Esophagus squamous epithelium (tissue), 4 donors: ENCODE data around the gene PSMA7.

Experiments used
- POLR2A ChIP-seq, 4 donors: fragments of 450-650 bp; IDR thresholded peaks; one replicate each; pipeline ENCODE4 v1.6.1; 2017; ENCODE audit warnings: antibody characterized with exemption in 4 of 4, mild to moderate bottlenecking in 4 of 4, moderate library complexity in 3 of 4
- TF ChIP-seq, protein P1 (sequence below), 6 experiments: fragments of 450-650 bp in 4 of 6; fragments of 200-600 bp in 2 of 6; sonication (generic) in 2 of 6; IDR thresholded peaks; one replicate each; pipeline ENCODE4 v1.5.1; 2016 to 2019; ENCODE audit warnings: antibody characterized with exemption in 6 of 6, mild to moderate bottlenecking in 4 of 6, moderate library complexity in 4 of 6

- TF ChIP-seq, protein P1, sequence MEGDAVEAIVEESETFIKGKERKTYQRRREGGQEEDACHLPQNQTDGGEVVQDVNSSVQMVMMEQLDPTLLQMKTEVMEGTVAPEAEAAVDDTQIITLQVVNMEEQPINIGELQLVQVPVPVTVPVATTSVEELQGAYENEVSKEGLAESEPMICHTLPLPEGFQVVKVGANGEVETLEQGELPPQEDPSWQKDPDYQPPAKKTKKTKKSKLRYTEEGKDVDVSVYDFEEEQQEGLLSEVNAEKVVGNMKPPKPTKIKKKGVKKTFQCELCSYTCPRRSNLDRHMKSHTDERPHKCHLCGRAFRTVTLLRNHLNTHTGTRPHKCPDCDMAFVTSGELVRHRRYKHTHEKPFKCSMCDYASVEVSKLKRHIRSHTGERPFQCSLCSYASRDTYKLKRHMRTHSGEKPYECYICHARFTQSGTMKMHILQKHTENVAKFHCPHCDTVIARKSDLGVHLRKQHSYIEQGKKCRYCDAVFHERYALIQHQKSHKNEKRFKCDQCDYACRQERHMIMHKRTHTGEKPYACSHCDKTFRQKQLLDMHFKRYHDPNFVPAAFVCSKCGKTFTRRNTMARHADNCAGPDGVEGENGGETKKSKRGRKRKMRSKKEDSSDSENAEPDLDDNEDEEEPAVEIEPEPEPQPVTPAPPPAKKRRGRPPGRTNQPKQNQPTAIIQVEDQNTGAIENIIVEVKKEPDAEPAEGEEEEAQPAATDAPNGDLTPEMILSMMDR (IDR thresholded peaks at IDR 0.05): no peak
- TF ChIP-seq POLR2A (IDR thresholded peaks at IDR 0.05): no peak
Observed at GRCh38 chr20:62120365-62120762, 22.8 kb downstream of the PSMA7 start.
